H9 (cell line): Measurements from ENCODE around the gene SMARCD2. TPM values are rescaled to one million over a fixed set of nuclear protein-coding genes. Genes with fewer than 3 reads are reported as not detected.
A peak's percentile ranks its signal among the peaks of the same experiment; 100 is the strongest.

Source experiments
- DNase-seq: peaks from one replicate; pipeline ENCODE4 v3.0.0-alpha.2; 2017
- H2AFZ ChIP-seq: one replicate; pipeline ENCODE4 v1.6.1; 2013; ENCODE audit warnings: mild to moderate bottlenecking, low read length, control low read depth, moderate library complexity
- H2AK5ac ChIP-seq: 2 replicates; pipeline ENCODE4 v1.6.1; 2013; ENCODE audit warnings: low read length, control low read depth, mixed read lengths; ENCODE audit not compliant: insufficient read length
- H2BK120ac ChIP-seq: one replicate; pipeline ENCODE4 v1.6.1; 2013; ENCODE audit warnings: low read depth, mild to moderate bottlenecking, low read length, control low read depth, inconsistent platforms; ENCODE audit not compliant: poor library complexity, severe bottlenecking
- H2BK12ac ChIP-seq: 2 replicates; pipeline ENCODE4 v1.6.1; 2013; ENCODE audit warnings: low read length, control low read depth, mixed read lengths, low read depth; ENCODE audit not compliant: insufficient read length
- H2BK15ac ChIP-seq: 2 replicates; pipeline ENCODE4 v1.6.1; 2013; ENCODE audit warnings: low read depth, low read length, control low read depth
- H2BK20ac ChIP-seq: one replicate; pipeline ENCODE4 v1.6.1; 2013; ENCODE audit warnings: low read depth, mild to moderate bottlenecking, low read length, control low read depth, inconsistent platforms; ENCODE audit not compliant: poor library complexity, severe bottlenecking
- H2BK5ac ChIP-seq: 2 replicates; pipeline ENCODE4 v1.6.1; 2013; ENCODE audit warnings: low read length, control low read depth, mixed read lengths; ENCODE audit not compliant: insufficient read length
- H3K14ac ChIP-seq: 2 replicates; pipeline ENCODE4 v1.6.1; 2013; ENCODE audit warnings: low read length, control low read depth; ENCODE audit not compliant: insufficient read depth
- H3K18ac ChIP-seq: 2 replicates; pipeline ENCODE4 v1.6.1; 2013; ENCODE audit warnings: low read depth, mild to moderate bottlenecking, mixed read lengths, low read length, control low read depth; ENCODE audit not compliant: insufficient read length
- H3K23ac ChIP-seq: 2 replicates; pipeline ENCODE4 v1.6.1; 2013; ENCODE audit warnings: low read length, control low read depth, mixed read lengths, low read depth; ENCODE audit not compliant: insufficient read length
- H3K23me2 ChIP-seq: 2 replicates; pipeline ENCODE4 v1.6.1; 2013; ENCODE audit warnings: low read depth, mild to moderate bottlenecking, mixed read lengths, low read length, control low read depth; ENCODE audit not compliant: insufficient read length, poor library complexity, severe bottlenecking
- H3K27ac ChIP-seq: 2 replicates; pipeline ENCODE4 v1.5.1; 2013; ENCODE audit warnings: low read length, control low read depth, mixed read lengths, low read depth; ENCODE audit not compliant: insufficient read length
- H3K27me3 ChIP-seq: 2 replicates; pipeline ENCODE4 v1.6.1; 2013; ENCODE audit warnings: low read length, control low read depth, inconsistent platforms; ENCODE audit not compliant: insufficient read depth
- H3K4ac ChIP-seq: 2 replicates; pipeline ENCODE4 v1.6.1; 2013; ENCODE audit warnings: low read depth, mild to moderate bottlenecking, control low read depth, inconsistent platforms, low read length, moderate library complexity
- H3K4me1 ChIP-seq: 2 replicates; pipeline ENCODE4 v1.6.1; 2013; ENCODE audit warnings: low read length, control low read depth, inconsistent platforms; ENCODE audit not compliant: insufficient read depth
- H3K4me2 ChIP-seq: 2 replicates; pipeline ENCODE4 v1.6.1; 2013; ENCODE audit warnings: low read length, control low read depth, mixed read lengths; ENCODE audit not compliant: insufficient read length, insufficient read depth
- H3K56ac ChIP-seq: 2 replicates; pipeline ENCODE4 v1.6.1; 2013; ENCODE audit warnings: low read depth, mild to moderate bottlenecking, mixed read lengths, low read length, control low read depth; ENCODE audit not compliant: insufficient read length
- H3K79me1 ChIP-seq: 2 replicates; pipeline ENCODE4 v1.6.1; 2013; ENCODE audit warnings: low read depth, mild to moderate bottlenecking, moderate library complexity, low read length, control low read depth, inconsistent platforms; ENCODE audit not compliant: insufficient read depth, poor library complexity, severe bottlenecking
- H3K79me2 ChIP-seq: 2 replicates; pipeline ENCODE4 v1.6.1; 2013; ENCODE audit warnings: low read length, control low read depth, inconsistent platforms; ENCODE audit not compliant: insufficient read depth
- H3K9ac ChIP-seq: 2 replicates; pipeline ENCODE4 v1.6.1; 2013; ENCODE audit warnings: low read length, control low read depth, mixed read lengths; ENCODE audit not compliant: insufficient read length; ENCODE audit errors: extremely low read depth
- H3K9me3 ChIP-seq: one replicate; pipeline ENCODE4 v1.6.1; 2013; ENCODE audit warnings: low read depth, low read length, inconsistent platforms; ENCODE audit not compliant: control insufficient read depth
- H3T11ph ChIP-seq: one replicate; pipeline ENCODE4 v1.6.1; 2013; ENCODE audit warnings: mild to moderate bottlenecking, low read length, control low read depth, inconsistent platforms
- H4K20me1 ChIP-seq: one replicate; pipeline ENCODE4 v1.6.1; 2013; ENCODE audit not compliant: control insufficient read depth, insufficient read length, insufficient read depth
- H4K5ac ChIP-seq: 2 replicates; pipeline ENCODE4 v1.6.1; 2013; ENCODE audit warnings: low read depth, mild to moderate bottlenecking, mixed read lengths, low read length, control low read depth; ENCODE audit not compliant: insufficient read length
- H4K8ac ChIP-seq: replicated peaks from 2 replicates; pipeline ENCODE4 v1.6.1; 2013; ENCODE audit warnings: low read length, control low read depth, mixed read lengths, low read depth; ENCODE audit not compliant: insufficient read length
- H4K91ac ChIP-seq: 2 replicates; pipeline ENCODE4 v1.6.1; 2013; ENCODE audit warnings: low read depth, mild to moderate bottlenecking, moderate library complexity, mixed read lengths, low read length, control low read depth; ENCODE audit not compliant: insufficient read length
- H3K27ac Mint-ChIP-seq, 3 experiments: 2 replicates in 2 of 3; 3 replicates in 1 of 3; pipeline ENCODE4 v1.8.0; 2020 to 2021; ENCODE audit warnings: mixed read lengths in 3 of 3, mild to moderate bottlenecking in 1 of 3, moderate library complexity in 1 of 3
- H3K27me3 Mint-ChIP-seq: 2 replicates; pipeline ENCODE4 v1.8.0; 2021; ENCODE audit warnings: low read depth, mild to moderate bottlenecking, moderate library complexity, mixed read lengths
- H3K36me3 Mint-ChIP-seq, 3 experiments: 2 replicates in 2 of 3; 3 replicates in 1 of 3; pipeline ENCODE4 v1.8.0; 2020 to 2021; ENCODE audit warnings: low read depth in 3 of 3, mixed read lengths in 3 of 3; ENCODE audit not compliant: insufficient read depth in 1 of 3
- H3K4me1 Mint-ChIP-seq, 2 experiments: 2 replicates each; pipeline ENCODE4 v1.8.0; 2020; ENCODE audit warnings: mixed read lengths in 2 of 2
- H3K4me3 Mint-ChIP-seq, 2 experiments: 2 replicates in 1 of 2; 3 replicates in 1 of 2; pipeline ENCODE4 v1.8.0; 2020 to 2021; ENCODE audit warnings: mild to moderate bottlenecking in 2 of 2, mixed read lengths in 2 of 2, moderate library complexity in 1 of 2
- H3K9me3 Mint-ChIP-seq, 2 experiments: 2 replicates in 1 of 2; 3 replicates in 1 of 2; pipeline ENCODE4 v1.8.0; 2020; ENCODE audit warnings: mild to moderate bottlenecking in 2 of 2, mixed read lengths in 2 of 2, moderate library complexity in 1 of 2
- CTCF ChIP-seq: fragments of 200-600 bp; sonication (generic); conservative IDR thresholded peaks from 3 replicates; pipeline ENCODE4 v1.8.0; 2021; ENCODE audit warnings: antibody characterized with exemption, mild to moderate bottlenecking
- WGBS: extraction: QIAGEN DNeasy Blood & Tissue Kit; methylation state at CpG from one replicate; pipeline ENCODE4 v1.1.7; 2013; ENCODE audit warnings: missing lambda C conversion rate, low lambda C conversion rate, mixed read lengths; ENCODE audit not compliant: insufficient read length; ENCODE audit errors: extremely low coverage; 5-methylcytosine and 5-hydroxymethylcytosine counted together
- total RNA-seq: library from RNA; stranded (reverse); gene quantifications from 2 replicates; pipeline ENCODE4 v1.2.1, GENCODE V29; 2021

The SMARCD2 gene
- total RNA-seq, 1 experiment from 2014 or later, result 68.9 TPM

GRCh38 chr17:63838631-63839171 lies 3.8 kb downstream of the SMARCD2 start:
- Mint-ChIP-seq H3K4me1 (peaks cover 25 to 39% of the 10 kb centered on the region in 2 experiments), H3K27me3 (no peaks in the 10 kb centered on the region), H3K27ac (peak overlapping the region; percentile 71 to 98 (median 86)), H3K9me3 (no peaks in the 10 kb centered on the region), H3K4me3 (peak overlapping the region; percentile 15 to 63; a peak in 4 of 5 replicates), H3K36me3 (peaks cover 19 to 39% (median 32%) of the 10 kb centered on the region in 3 experiments)
- Histone ChIP-seq H3K4me1 (no peaks in the 10 kb centered on the region; the same call in 1 of the 2 replicates), H3K27ac (no peak overlapping the region), H3K56ac (no peak overlapping the region), H3K4me2 (peak overlapping the region; percentile 14), H2BK5ac (no peak overlapping the region), H3K79me1 (peaks cover 3% of the 10 kb centered on the region), H3K9me3 (no peaks in the 10 kb centered on the region), H3K27me3 (no peaks in the 10 kb centered on the region), H4K20me1 (peaks cover 2% of the 10 kb centered on the region), H3K79me2 (peaks cover 3% of the 10 kb centered on the region; the same call in 1 of the 2 replicates), H2BK120ac (no peak overlapping the region), H3K4ac (no peak overlapping the region), H2AK5ac (no peak overlapping the region), H4K8ac (no peak overlapping the region), H4K91ac (no peak overlapping the region), H3K23me2 (peaks cover 10% of the 10 kb centered on the region), H3K18ac (no peak overlapping the region), H2AFZ (no peak overlapping the region), H3K23ac (no peak overlapping the region), H2BK20ac (no peak overlapping the region), H4K5ac (no peak overlapping the region), H2BK15ac (no peak overlapping the region), H2BK12ac (no peak overlapping the region), H3K9ac (no peak overlapping the region), H3T11ph (no peak overlapping the region), H3K14ac (no peak overlapping the region)
- no CpG with 5 or more reads among the region's 7 CpGs for WGBS
- no peak for TF ChIP-seq CTCF
- DNase-seq, result no peak
